Liver (tissue), 9 donors: Measurements from ENCODE around the gene KPNA6. TPM values are rescaled to one million over a fixed set of nuclear protein-coding genes. Genes with fewer than 3 reads are reported as not detected.

Source experiments
- DNase-seq: peaks from one replicate; pipeline ENCODE4 v3.0.0-alpha.2; 2017; ENCODE audit warnings: low spot score
- H3K27ac ChIP-seq, 2 donors: one replicate each; pipeline ENCODE4 v1.7.0; 2013; ENCODE audit warnings: inconsistent platforms in 2 of 2, low read length in 2 of 2, control low read depth in 1 of 2, low read depth in 1 of 2, mild to moderate bottlenecking in 1 of 2
- H3K27me3 ChIP-seq, 4 donors: one replicate each; pipeline versions ENCODE4 v1.6.1 to v1.7.0; 2013; ENCODE audit warnings: low read length in 3 of 4, inconsistent platforms in 1 of 4, mild to moderate bottlenecking in 1 of 4, moderate library complexity in 1 of 4; ENCODE audit not compliant: control insufficient read depth in 4 of 4, insufficient read depth in 4 of 4
- H3K36me3 ChIP-seq, 4 donors: one replicate each; pipeline versions ENCODE4 v1.6.1 to v1.7.0; 2013; ENCODE audit warnings: low read length in 3 of 4, mild to moderate bottlenecking in 3 of 4, low read depth in 1 of 4, moderate library complexity in 1 of 4; ENCODE audit not compliant: control insufficient read depth in 4 of 4, insufficient read depth in 3 of 4
- H3K4me1 ChIP-seq, 4 donors: one replicate each; pipeline versions ENCODE4 v1.6.1 to v1.7.0; 2013; ENCODE audit warnings: low read length in 3 of 4, mild to moderate bottlenecking in 3 of 4, moderate library complexity in 1 of 4; ENCODE audit not compliant: control insufficient read depth in 4 of 4, insufficient read depth in 4 of 4
- H3K4me3 ChIP-seq, 3 donors: one replicate each; pipeline versions ENCODE4 v1.6.1 to v1.7.0; 2013; ENCODE audit warnings: low read length in 3 of 3, control low read depth in 1 of 3, low read depth in 1 of 3, mild to moderate bottlenecking in 1 of 3
- H3K9ac ChIP-seq, 2 donors: one replicate each; pipeline ENCODE4 v1.7.0; 2013; ENCODE audit warnings: low read length in 2 of 2, mild to moderate bottlenecking in 2 of 2, moderate library complexity in 2 of 2, control low read depth in 1 of 2, low read depth in 1 of 2
- H3K9me3 ChIP-seq, 4 donors: one replicate each; pipeline versions ENCODE4 v1.6.1 to v1.7.0; 2013; ENCODE audit warnings: low read length in 3 of 4; ENCODE audit not compliant: control insufficient read depth in 4 of 4
- EGR1 ChIP-seq, 2 donors: IDR thresholded peaks; 2 replicates each; pipeline ENCODE4 v1.6.1; 2016 to 2018; ENCODE audit warnings: antibody characterized with exemption in 2 of 2, low read depth in 2 of 2
- FOXA1 ChIP-seq: IDR thresholded peaks from 2 replicates; pipeline ENCODE4 v1.6.1; 2016; ENCODE audit warnings: antibody characterized with exemption
- FOXA2 ChIP-seq: IDR thresholded peaks from 2 replicates; pipeline ENCODE4 v1.6.1; 2016; ENCODE audit warnings: antibody characterized with exemption
- GABPA ChIP-seq, 2 donors: IDR thresholded peaks in 1 of 2; conservative IDR thresholded peaks in 1 of 2; 2 replicates each; pipeline ENCODE4 v1.6.1; 2016; ENCODE audit warnings: antibody characterized with exemption in 2 of 2, mild to moderate bottlenecking in 1 of 2, moderate library complexity in 1 of 2
- HNF4A ChIP-seq, 2 donors: conservative IDR thresholded peaks; 2 replicates each; pipeline ENCODE4 v1.6.1; 2016; ENCODE audit warnings: antibody characterized with exemption in 2 of 2, mild to moderate bottlenecking in 2 of 2
- HNF4G ChIP-seq: IDR thresholded peaks from 2 replicates; pipeline ENCODE4 v1.6.1; 2016; ENCODE audit warnings: antibody characterized with exemption
- JUND ChIP-seq, 2 donors: IDR thresholded peaks; 2 replicates each; pipeline ENCODE4 v1.6.1; 2016; ENCODE audit warnings: antibody characterized with exemption in 2 of 2
- NR2F2 ChIP-seq: IDR thresholded peaks from 2 replicates; pipeline ENCODE4 v1.6.1; 2016; ENCODE audit warnings: antibody characterized with exemption
- RAD21 ChIP-seq, 2 donors: IDR thresholded peaks; 2 replicates each; pipeline ENCODE4 v1.6.1; 2016; ENCODE audit warnings: antibody characterized with exemption in 2 of 2, mild to moderate bottlenecking in 2 of 2
- RXRA ChIP-seq, 2 donors: IDR thresholded peaks; 2 replicates each; pipeline ENCODE4 v1.6.1; 2017 to 2018; ENCODE audit warnings: antibody characterized with exemption in 2 of 2, mild to moderate bottlenecking in 1 of 2
- SP1 ChIP-seq: IDR thresholded peaks from 2 replicates; pipeline ENCODE4 v1.6.1; 2018; ENCODE audit warnings: antibody characterized with exemption, mild to moderate bottlenecking
- TAF1 ChIP-seq: conservative IDR thresholded peaks from 2 replicates; pipeline ENCODE4 v1.6.1; 2016; ENCODE audit warnings: antibody characterized with exemption, mild to moderate bottlenecking
- YY1 ChIP-seq: IDR thresholded peaks from 2 replicates; pipeline ENCODE4 v1.6.1; 2016; ENCODE audit warnings: antibody characterized with exemption, mild to moderate bottlenecking
- WGBS: extraction: QIAGEN DNeasy Blood & Tissue Kit; methylation state at CpG from one replicate; pipeline ENCODE4 v1.1.7; 2013; 5-methylcytosine and 5-hydroxymethylcytosine counted together
- polyA plus RNA-seq, 2 donors: library from polyadenylated mRNA; stranded (reverse) in 1 of 2; unstranded in 1 of 2; fragments of 200-250 nt in 1 of 2; fragments of >200 nt in 1 of 2; fragmentation: Nextera tagmentation in 1 of 2; extraction: Ambion mirVana in 1 of 2; gene quantifications; one replicate each; pipeline versions ENCODE4 v1.2.1 to v1.2.3, GENCODE V29; 2013 to 2015
- total RNA-seq, 2 donors: library from RNA; depleted of rRNA; stranded (reverse); fragments of >200 nt; gene quantifications; one replicate each; pipeline ENCODE4 v1.2.3, GENCODE V29; 2014
- TF ChIP-seq, protein P1 (sequence below): IDR thresholded peaks from 2 replicates; pipeline ENCODE4 v1.6.1; 2016; ENCODE audit warnings: antibody characterized with exemption
- TF ChIP-seq, protein P2 (sequence below): IDR thresholded peaks from 2 replicates; pipeline ENCODE4 v1.6.1; 2016; ENCODE audit warnings: antibody characterized with exemption
- TF ChIP-seq, protein P3 (sequence below): fragments of 150-350 bp; IDR thresholded peaks from 2 replicates; pipeline ENCODE4 v1.5.1; 2017; ENCODE audit warnings: improper control_type of control experiment, low read depth, low read length; ENCODE audit not compliant: missing input control
- TF ChIP-seq, protein P4 (sequence below): IDR thresholded peaks from 2 replicates; pipeline ENCODE4 v1.6.1; 2016; ENCODE audit warnings: antibody characterized with exemption
- TF ChIP-seq, protein P5 (sequence below): IDR thresholded peaks from 2 replicates; pipeline ENCODE4 v1.6.1; 2016; ENCODE audit warnings: antibody characterized with exemption, mild to moderate bottlenecking
- donor health status: healthy.
- donor health status: healthy.
- donor health status: healthy.
- donor health status: healthy.
- donor health status: healthy.

The KPNA6 gene
- total and polyA plus RNA-seq, 4 donors: 9.3 to 23.2 (median 16.7) TPM

DNA sequence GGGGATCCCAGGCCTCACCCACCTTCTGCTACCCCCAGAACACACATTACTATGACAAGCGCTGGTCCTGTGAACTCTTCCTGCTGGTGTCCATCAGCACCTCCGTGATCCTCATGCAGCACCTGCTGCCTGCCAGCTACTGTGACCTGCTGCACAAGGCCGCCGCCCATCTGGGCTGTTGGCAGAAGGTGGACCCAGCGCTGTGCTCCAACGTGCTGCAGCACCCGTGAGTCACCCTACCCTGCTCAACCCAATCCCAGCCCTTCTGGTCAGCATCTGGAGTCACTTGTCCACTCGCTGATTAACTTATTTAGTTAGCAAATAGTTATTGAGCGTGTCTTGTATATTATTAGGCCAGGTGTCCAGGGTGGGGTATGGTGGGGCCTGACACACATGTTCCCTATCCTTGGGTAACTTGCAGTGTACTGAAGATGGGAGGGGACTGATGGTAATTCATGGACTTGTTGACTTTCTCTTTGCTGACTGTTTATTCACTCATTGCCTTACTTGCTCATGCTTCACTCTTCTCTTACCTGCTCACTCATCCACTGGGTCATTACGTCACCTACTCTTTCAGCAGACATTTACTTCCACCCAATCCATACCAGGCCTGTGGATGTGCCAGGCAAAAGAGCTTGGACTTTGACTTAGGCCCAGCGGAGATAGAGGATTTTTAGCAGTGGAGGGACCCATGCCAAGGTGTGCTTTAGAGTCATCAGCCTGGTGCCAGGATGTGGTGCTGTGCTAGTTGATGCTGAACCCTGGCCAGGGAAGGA, 12.9 kb upstream of the KPNA6 start:
- H3K27me3 ChIP-seq: no peaks in the 10 kb centered on the region
- peaks cover 1 to 21% (median 7%) of the 10 kb centered on the region in 4 donors for H3K36me3 ChIP-seq
- no peaks in the 10 kb centered on the region for H3K9me3 ChIP-seq
- H3K4me1 ChIP-seq: peaks cover 3 to 20% (median 14%) of the 10 kb centered on the region in 4 donors
- peak overlapping the region; percentile 81 to 98 for H3K27ac ChIP-seq
- H3K9ac ChIP-seq: no peak overlapping the region
- TF ChIP-seq JUND (IDR thresholded peaks at IDR 0.05) (peak; percentile 90 to 93), HNF4G (peak; percentile 98), HNF4A (conservative IDR thresholded peaks at IDR 0.05) (peak; percentile 97), RXRA (IDR thresholded peaks at IDR 0.05) (peak; percentile 78 to 80), GABPA (IDR thresholded peaks at IDR 0.05 in 1 of 2, conservative IDR thresholded peaks at IDR 0.05 in 1 of 2) (peak in 1 of 2 donors; percentile 53), TAF1 (no peak), RAD21 (IDR thresholded peaks at IDR 0.05) (peak; percentile 49 to 59), FOXA2 (peak; percentile 97), EGR1 (IDR thresholded peaks at IDR 0.05; ENCODE audit: low read depth in 2 of 2) (peak in 1 of 2 donors; percentile 58), FOXA1 (peak; percentile 95), YY1 (peak; percentile 88), NR2F2 (no peak), SP1 (peak; percentile 99)
- TF ChIP-seq, protein P1, sequence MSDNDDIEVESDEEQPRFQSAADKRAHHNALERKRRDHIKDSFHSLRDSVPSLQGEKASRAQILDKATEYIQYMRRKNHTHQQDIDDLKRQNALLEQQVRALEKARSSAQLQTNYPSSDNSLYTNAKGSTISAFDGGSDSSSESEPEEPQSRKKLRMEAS: peak; percentile 79
- TF ChIP-seq, protein P2, sequence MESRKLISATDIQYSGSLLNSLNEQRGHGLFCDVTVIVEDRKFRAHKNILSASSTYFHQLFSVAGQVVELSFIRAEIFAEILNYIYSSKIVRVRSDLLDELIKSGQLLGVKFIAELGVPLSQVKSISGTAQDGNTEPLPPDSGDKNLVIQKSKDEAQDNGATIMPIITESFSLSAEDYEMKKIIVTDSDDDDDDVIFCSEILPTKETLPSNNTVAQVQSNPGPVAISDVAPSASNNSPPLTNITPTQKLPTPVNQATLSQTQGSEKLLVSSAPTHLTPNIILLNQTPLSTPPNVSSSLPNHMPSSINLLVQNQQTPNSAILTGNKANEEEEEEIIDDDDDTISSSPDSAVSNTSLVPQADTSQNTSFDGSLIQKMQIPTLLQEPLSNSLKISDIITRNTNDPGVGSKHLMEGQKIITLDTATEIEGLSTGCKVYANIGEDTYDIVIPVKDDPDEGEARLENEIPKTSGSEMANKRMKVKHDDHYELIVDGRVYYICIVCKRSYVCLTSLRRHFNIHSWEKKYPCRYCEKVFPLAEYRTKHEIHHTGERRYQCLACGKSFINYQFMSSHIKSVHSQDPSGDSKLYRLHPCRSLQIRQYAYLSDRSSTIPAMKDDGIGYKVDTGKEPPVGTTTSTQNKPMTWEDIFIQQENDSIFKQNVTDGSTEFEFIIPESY: peak; percentile 70
- TF ChIP-seq, protein P3, sequence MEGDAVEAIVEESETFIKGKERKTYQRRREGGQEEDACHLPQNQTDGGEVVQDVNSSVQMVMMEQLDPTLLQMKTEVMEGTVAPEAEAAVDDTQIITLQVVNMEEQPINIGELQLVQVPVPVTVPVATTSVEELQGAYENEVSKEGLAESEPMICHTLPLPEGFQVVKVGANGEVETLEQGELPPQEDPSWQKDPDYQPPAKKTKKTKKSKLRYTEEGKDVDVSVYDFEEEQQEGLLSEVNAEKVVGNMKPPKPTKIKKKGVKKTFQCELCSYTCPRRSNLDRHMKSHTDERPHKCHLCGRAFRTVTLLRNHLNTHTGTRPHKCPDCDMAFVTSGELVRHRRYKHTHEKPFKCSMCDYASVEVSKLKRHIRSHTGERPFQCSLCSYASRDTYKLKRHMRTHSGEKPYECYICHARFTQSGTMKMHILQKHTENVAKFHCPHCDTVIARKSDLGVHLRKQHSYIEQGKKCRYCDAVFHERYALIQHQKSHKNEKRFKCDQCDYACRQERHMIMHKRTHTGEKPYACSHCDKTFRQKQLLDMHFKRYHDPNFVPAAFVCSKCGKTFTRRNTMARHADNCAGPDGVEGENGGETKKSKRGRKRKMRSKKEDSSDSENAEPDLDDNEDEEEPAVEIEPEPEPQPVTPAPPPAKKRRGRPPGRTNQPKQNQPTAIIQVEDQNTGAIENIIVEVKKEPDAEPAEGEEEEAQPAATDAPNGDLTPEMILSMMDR: no peak
- TF ChIP-seq, protein P4, sequence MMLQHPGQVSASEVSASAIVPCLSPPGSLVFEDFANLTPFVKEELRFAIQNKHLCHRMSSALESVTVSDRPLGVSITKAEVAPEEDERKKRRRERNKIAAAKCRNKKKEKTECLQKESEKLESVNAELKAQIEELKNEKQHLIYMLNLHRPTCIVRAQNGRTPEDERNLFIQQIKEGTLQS: peak; percentile 82
- TF ChIP-seq, protein P5, sequence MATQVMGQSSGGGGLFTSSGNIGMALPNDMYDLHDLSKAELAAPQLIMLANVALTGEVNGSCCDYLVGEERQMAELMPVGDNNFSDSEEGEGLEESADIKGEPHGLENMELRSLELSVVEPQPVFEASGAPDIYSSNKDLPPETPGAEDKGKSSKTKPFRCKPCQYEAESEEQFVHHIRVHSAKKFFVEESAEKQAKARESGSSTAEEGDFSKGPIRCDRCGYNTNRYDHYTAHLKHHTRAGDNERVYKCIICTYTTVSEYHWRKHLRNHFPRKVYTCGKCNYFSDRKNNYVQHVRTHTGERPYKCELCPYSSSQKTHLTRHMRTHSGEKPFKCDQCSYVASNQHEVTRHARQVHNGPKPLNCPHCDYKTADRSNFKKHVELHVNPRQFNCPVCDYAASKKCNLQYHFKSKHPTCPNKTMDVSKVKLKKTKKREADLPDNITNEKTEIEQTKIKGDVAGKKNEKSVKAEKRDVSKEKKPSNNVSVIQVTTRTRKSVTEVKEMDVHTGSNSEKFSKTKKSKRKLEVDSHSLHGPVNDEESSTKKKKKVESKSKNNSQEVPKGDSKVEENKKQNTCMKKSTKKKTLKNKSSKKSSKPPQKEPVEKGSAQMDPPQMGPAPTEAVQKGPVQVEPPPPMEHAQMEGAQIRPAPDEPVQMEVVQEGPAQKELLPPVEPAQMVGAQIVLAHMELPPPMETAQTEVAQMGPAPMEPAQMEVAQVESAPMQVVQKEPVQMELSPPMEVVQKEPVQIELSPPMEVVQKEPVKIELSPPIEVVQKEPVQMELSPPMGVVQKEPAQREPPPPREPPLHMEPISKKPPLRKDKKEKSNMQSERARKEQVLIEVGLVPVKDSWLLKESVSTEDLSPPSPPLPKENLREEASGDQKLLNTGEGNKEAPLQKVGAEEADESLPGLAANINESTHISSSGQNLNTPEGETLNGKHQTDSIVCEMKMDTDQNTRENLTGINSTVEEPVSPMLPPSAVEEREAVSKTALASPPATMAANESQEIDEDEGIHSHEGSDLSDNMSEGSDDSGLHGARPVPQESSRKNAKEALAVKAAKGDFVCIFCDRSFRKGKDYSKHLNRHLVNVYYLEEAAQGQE: peak; percentile 87
- WGBS: 40% methylated on average over 11 of the region's 11 CpGs
- DNase-seq: no peak
- H3K4me3 ChIP-seq: no peak overlapping the region
